GM23338 (cell line): ENCODE data around the gene TTC1. TPM values are rescaled to one million over a fixed set of nuclear protein-coding genes. Genes with fewer than 3 reads are reported as not detected.

Experiments used
- ATAC-seq: fragments of 200-7000 bp; cut with Tn5 transposase; 3 replicates; pipeline ENCODE4 v1.9.1; 2020
- DNase-seq: peaks from one replicate; pipeline ENCODE4 v3.0.0-alpha.2; 2015; ENCODE audit warnings: low spot score
- H2AFZ ChIP-seq: fragments of 200-600 bp; sonication (generic); 2 replicates; pipeline ENCODE4 v1.8.0; 2016; ENCODE audit warnings: antibody characterized with exemption, mild to moderate bottlenecking, moderate library complexity
- H3F3A ChIP-seq: fragments of 200-600 bp; sonication (generic); replicated peaks from 2 replicates; pipeline ENCODE4 v1.8.0; 2017; ENCODE audit warnings: antibody characterized with exemption, mixed run types, low read depth
- H3K27ac ChIP-seq: fragments of 200-600 bp; sonication (generic); 2 replicates; pipeline ENCODE4 v1.6.1; 2016; ENCODE audit warnings: low read depth
- H3K27me3 ChIP-seq: fragments of 200-600 bp; sonication (generic); 2 replicates; pipeline ENCODE4 v1.8.0; 2016; ENCODE audit warnings: mild to moderate bottlenecking, mixed run types, moderate library complexity; ENCODE audit not compliant: insufficient read depth
- H3K36me3 ChIP-seq: fragments of 200-600 bp; sonication (generic); 2 replicates; pipeline ENCODE4 v1.8.0; 2016; ENCODE audit warnings: mild to moderate bottlenecking; ENCODE audit not compliant: insufficient read depth
- H3K4me1 ChIP-seq: fragments of 200-600 bp; sonication (generic); 2 replicates; pipeline ENCODE4 v1.8.0; 2016; ENCODE audit warnings: mild to moderate bottlenecking, moderate library complexity; ENCODE audit not compliant: insufficient read depth
- H3K4me2 ChIP-seq: fragments of 200-600 bp; sonication (generic); 2 replicates; pipeline ENCODE4 v1.7.1; 2017; ENCODE audit warnings: mixed run types
- H3K4me3 ChIP-seq: fragments of 200-600 bp; sonication (generic); 2 replicates; pipeline ENCODE4 v1.6.1; 2016; ENCODE audit warnings: mixed run types
- H3K79me2 ChIP-seq: fragments of 200-600 bp; sonication (generic); replicated peaks from 2 replicates; pipeline ENCODE4 v1.8.0; 2017; ENCODE audit warnings: mild to moderate bottlenecking; ENCODE audit not compliant: insufficient read depth
- H3K9me2 ChIP-seq: fragments of 200-600 bp; sonication (generic); 2 replicates; pipeline ENCODE4 v1.8.0; 2017; ENCODE audit not compliant: insufficient read depth
- H4K20me1 ChIP-seq: fragments of 200-600 bp; sonication (generic); replicated peaks from 2 replicates; pipeline ENCODE4 v1.8.0; 2017; ENCODE audit warnings: mild to moderate bottlenecking; ENCODE audit not compliant: insufficient read depth
- H3K27ac Mint-ChIP-seq: 2 replicates; pipeline ENCODE4 v1.8.0; 2020; ENCODE audit warnings: inconsistent platforms, mild to moderate bottlenecking, moderate library complexity, mixed read lengths
- H3K27me3 Mint-ChIP-seq: 3 replicates; pipeline ENCODE4 v1.8.0; 2022; ENCODE audit warnings: low read depth, mild to moderate bottlenecking, moderate library complexity, mixed read lengths, inconsistent platforms; ENCODE audit not compliant: insufficient read depth, poor library complexity
- H3K36me3 Mint-ChIP-seq: 3 replicates; pipeline ENCODE4 v1.8.0; 2021; ENCODE audit warnings: low read depth, mild to moderate bottlenecking, inconsistent platforms, moderate library complexity, mixed read lengths
- H3K4me1 Mint-ChIP-seq: 3 replicates; pipeline ENCODE4 v1.8.0; 2020; ENCODE audit warnings: mild to moderate bottlenecking, inconsistent platforms, mixed read lengths
- H3K4me3 Mint-ChIP-seq: 3 replicates; pipeline ENCODE4 v1.8.0; 2021; ENCODE audit warnings: moderate library complexity, mild to moderate bottlenecking, inconsistent platforms, mixed read lengths
- H3K9me3 Mint-ChIP-seq: 3 replicates; pipeline ENCODE4 v1.8.0; 2020; ENCODE audit warnings: moderate library complexity, mild to moderate bottlenecking, inconsistent platforms, mixed read lengths
- CREB1 ChIP-seq: fragments of 250-450 bp; sonication (Bioruptor Pico); IDR thresholded peaks from 2 replicates; pipeline ENCODE4 v1.5.0; 2020; ENCODE audit warnings: low read depth, mild to moderate bottlenecking, moderate library complexity
- EZH2phosphoT487 ChIP-seq: fragments of 200-600 bp; sonication (generic); IDR thresholded peaks from one replicate; pipeline ENCODE4 v1.8.1; 2018; ENCODE audit warnings: antibody characterized with exemption; ENCODE audit not compliant: unreplicated experiment
- STAT1 ChIP-seq: IDR thresholded peaks from one replicate; pipeline ENCODE4 v1.6.1; 2016; ENCODE audit warnings: antibody characterized with exemption; ENCODE audit not compliant: unreplicated experiment
- ZNF114 ChIP-seq: fragments of 250-450 bp; sonication (Bioruptor Pico); IDR thresholded peaks from 2 replicates; pipeline ENCODE4 v1.5.0; 2020; ENCODE audit warnings: mild to moderate bottlenecking, moderate library complexity
- polyA plus RNA-seq: library from polyadenylated mRNA; unstranded; fragments of >200 nt; fragmentation: Nextera tagmentation; extraction: Ambion mirVana; gene quantifications from 2 replicates; pipeline ENCODE4 v1.2.1, GENCODE V29; 2016
- total RNA-seq: library from RNA; depleted of rRNA; stranded (reverse); fragments of >200 nt; shearing (Covaris generic); gene quantifications from 2 replicates; pipeline ENCODE4 v1.2.3, GENCODE V29; 2014
- TF ChIP-seq, protein P1 (sequence below): fragments of 250-450 bp; sonication (Bioruptor Pico); IDR thresholded peaks from 2 replicates; pipeline ENCODE4 v1.5.0; 2020; ENCODE audit warnings: mild to moderate bottlenecking, moderate library complexity
- TF ChIP-seq, protein P2 (sequence below): IDR thresholded peaks from one replicate; pipeline ENCODE4 v1.6.1; 2018; ENCODE audit warnings: antibody characterized with exemption; ENCODE audit not compliant: unreplicated experiment
- TF ChIP-seq, protein P3 (sequence below), 2 experiments: fragments of 200-600 bp in 1 of 2; sonication (generic) in 1 of 2; conservative IDR thresholded peaks; 2 replicates each; pipeline versions ENCODE4 v1.5.1 to v1.6.1; 2016 to 2017; ENCODE audit warnings: antibody characterized with exemption in 2 of 2, low read depth in 2 of 2, mild to moderate bottlenecking in 2 of 2, moderate library complexity in 1 of 2
- TF ChIP-seq, protein P4 (sequence below): IDR thresholded peaks from 2 replicates; pipeline ENCODE4 v1.6.1; 2016; ENCODE audit warnings: antibody characterized with exemption

The TTC1 gene
- total and polyA plus RNA-seq, 2 experiments from 2014 or later, result 48.9 to 131 TPM

DNA sequence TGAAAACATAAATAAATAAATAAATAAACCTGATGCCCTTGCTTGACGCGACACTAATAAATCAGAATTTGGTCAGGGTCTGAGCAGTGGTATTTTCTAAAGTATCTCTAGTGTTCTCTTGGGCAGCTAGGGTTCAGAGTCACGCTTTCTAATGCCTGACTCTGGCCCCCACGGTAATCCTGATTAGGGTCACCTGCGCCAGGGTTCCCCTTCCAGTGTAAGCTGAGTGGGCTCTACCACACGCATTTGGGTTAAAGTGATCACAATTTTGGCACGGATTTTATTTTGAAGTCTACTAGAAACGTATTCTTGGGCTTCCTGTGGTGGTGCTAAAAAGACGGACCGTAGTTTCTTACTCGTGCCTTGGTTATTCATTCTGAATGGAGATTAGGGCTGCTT is 651 bp downstream of the TTC1 start (continued):
- TF ChIP-seq, protein P1, sequence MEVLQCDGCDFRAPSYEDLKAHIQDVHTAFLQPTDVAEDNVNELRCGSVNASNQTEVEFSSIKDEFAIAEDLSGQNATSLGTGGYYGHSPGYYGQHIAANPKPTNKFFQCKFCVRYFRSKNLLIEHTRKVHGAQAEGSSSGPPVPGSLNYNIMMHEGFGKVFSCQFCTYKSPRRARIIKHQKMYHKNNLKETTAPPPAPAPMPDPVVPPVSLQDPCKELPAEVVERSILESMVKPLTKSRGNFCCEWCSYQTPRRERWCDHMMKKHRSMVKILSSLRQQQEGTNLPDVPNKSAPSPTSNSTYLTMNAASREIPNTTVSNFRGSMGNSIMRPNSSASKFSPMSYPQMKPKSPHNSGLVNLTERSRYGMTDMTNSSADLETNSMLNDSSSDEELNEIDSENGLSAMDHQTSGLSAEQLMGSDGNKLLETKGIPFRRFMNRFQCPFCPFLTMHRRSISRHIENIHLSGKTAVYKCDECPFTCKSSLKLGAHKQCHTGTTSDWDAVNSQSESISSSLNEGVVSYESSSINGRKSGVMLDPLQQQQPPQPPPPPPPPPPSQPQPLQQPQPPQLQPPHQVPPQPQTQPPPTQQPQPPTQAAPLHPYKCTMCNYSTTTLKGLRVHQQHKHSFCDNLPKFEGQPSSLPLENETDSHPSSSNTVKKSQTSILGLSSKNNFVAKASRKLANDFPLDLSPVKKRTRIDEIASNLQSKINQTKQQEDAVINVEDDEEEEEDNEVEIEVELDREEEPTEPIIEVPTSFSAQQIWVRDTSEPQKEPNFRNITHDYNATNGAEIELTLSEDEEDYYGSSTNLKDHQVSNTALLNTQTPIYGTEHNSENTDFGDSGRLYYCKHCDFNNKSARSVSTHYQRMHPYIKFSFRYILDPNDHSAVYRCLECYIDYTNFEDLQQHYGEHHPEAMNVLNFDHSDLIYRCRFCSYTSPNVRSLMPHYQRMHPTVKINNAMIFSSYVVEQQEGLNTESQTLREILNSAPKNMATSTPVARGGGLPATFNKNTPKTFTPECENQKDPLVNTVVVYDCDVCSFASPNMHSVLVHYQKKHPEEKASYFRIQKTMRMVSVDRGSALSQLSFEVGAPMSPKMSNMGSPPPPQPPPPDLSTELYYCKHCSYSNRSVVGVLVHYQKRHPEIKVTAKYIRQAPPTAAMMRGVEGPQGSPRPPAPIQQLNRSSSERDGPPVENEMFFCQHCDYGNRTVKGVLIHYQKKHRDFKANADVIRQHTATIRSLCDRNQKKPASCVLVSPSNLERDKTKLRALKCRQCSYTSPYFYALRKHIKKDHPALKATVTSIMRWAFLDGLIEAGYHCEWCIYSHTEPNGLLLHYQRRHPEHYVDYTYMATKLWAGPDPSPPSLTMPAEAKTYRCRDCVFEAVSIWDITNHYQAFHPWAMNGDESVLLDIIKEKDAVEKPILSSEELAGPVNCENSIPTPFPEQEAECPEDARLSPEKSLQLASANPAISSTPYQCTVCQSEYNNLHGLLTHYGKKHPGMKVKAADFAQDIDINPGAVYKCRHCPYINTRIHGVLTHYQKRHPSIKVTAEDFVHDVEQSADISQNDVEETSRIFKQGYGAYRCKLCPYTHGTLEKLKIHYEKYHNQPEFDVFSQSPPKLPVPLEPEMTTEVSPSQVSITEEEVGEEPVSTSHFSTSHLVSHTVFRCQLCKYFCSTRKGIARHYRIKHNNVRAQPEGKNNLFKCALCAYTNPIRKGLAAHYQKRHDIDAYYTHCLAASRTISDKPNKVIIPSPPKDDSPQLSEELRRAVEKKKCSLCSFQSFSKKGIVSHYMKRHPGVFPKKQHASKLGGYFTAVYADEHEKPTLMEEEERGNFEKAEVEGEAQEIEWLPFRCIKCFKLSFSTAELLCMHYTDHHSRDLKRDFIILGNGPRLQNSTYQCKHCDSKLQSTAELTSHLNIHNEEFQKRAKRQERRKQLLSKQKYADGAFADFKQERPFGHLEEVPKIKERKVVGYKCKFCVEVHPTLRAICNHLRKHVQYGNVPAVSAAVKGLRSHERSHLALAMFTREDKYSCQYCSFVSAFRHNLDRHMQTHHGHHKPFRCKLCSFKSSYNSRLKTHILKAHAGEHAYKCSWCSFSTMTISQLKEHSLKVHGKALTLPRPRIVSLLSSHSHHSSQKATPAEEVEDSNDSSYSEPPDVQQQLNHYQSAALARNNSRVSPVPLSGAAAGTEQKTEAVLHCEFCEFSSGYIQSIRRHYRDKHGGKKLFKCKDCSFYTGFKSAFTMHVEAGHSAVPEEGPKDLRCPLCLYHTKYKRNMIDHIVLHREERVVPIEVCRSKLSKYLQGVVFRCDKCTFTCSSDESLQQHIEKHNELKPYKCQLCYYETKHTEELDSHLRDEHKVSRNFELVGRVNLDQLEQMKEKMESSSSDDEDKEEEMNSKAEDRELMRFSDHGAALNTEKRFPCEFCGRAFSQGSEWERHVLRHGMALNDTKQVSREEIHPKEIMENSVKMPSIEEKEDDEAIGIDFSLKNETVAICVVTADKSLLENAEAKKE, result no peak
- no peak for TF ChIP-seq CREB1

DNA sequence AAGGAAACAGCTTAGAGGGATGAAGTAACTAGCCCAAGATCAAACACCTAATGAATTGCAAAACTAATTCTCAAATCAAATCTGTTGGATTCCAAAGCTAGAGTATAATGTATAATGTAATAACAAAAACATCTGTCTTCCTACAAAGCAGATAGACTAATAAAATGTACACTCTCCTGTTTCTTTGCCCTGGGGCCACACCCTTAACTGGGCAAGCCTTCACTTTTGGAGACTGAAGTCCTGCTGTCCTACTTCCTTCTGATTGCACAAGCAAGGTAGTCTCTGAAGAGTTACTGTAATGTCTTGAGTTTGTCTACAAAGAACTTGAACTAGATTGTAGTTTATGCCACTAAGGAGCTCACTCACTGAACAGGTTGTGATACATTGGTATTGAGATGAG is 2.5 kb downstream of the TTC1 start:
- Histone ChIP-seq H3K27me3 (no peaks in the 10 kb centered on the region), H3K4me2 (no peak overlapping the region), H4K20me1 (peaks cover 12% of the 10 kb centered on the region; the same call in 1 of the 2 replicates), H3K4me1 (peaks cover 3% of the 10 kb centered on the region; the same call in 1 of the 2 replicates), H3K4me3 (no peak overlapping the region), H3K27ac (no peak overlapping the region), H3F3A (no peaks in the 10 kb centered on the region), H2AFZ (no peak overlapping the region), H3K36me3 (peaks cover 30% of the 10 kb centered on the region; the same call in 1 of the 2 replicates), H3K79me2 (peaks cover 49% of the 10 kb centered on the region), H3K9me2 (no peaks in the 10 kb centered on the region)
- Mint-ChIP-seq H3K4me1 (peaks cover 10% of the 10 kb centered on the region), H3K9me3 (no peaks in the 10 kb centered on the region), H3K36me3 (peaks cover 42% of the 10 kb centered on the region), H3K27ac (no peak overlapping the region), H3K4me3 (no peak overlapping the region), H3K27me3 (peaks cover 2% of the 10 kb centered on the region)
- DNase-seq, result no peak
- ATAC-seq, result no peak
- TF ChIP-seq, protein P2, sequence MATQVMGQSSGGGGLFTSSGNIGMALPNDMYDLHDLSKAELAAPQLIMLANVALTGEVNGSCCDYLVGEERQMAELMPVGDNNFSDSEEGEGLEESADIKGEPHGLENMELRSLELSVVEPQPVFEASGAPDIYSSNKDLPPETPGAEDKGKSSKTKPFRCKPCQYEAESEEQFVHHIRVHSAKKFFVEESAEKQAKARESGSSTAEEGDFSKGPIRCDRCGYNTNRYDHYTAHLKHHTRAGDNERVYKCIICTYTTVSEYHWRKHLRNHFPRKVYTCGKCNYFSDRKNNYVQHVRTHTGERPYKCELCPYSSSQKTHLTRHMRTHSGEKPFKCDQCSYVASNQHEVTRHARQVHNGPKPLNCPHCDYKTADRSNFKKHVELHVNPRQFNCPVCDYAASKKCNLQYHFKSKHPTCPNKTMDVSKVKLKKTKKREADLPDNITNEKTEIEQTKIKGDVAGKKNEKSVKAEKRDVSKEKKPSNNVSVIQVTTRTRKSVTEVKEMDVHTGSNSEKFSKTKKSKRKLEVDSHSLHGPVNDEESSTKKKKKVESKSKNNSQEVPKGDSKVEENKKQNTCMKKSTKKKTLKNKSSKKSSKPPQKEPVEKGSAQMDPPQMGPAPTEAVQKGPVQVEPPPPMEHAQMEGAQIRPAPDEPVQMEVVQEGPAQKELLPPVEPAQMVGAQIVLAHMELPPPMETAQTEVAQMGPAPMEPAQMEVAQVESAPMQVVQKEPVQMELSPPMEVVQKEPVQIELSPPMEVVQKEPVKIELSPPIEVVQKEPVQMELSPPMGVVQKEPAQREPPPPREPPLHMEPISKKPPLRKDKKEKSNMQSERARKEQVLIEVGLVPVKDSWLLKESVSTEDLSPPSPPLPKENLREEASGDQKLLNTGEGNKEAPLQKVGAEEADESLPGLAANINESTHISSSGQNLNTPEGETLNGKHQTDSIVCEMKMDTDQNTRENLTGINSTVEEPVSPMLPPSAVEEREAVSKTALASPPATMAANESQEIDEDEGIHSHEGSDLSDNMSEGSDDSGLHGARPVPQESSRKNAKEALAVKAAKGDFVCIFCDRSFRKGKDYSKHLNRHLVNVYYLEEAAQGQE, result no peak
- no peak for TF ChIP-seq ZNF114 (CRISPR knock-in tag)
- TF ChIP-seq EZH2phosphoT487, result no peak
- TF ChIP-seq, protein P3, sequence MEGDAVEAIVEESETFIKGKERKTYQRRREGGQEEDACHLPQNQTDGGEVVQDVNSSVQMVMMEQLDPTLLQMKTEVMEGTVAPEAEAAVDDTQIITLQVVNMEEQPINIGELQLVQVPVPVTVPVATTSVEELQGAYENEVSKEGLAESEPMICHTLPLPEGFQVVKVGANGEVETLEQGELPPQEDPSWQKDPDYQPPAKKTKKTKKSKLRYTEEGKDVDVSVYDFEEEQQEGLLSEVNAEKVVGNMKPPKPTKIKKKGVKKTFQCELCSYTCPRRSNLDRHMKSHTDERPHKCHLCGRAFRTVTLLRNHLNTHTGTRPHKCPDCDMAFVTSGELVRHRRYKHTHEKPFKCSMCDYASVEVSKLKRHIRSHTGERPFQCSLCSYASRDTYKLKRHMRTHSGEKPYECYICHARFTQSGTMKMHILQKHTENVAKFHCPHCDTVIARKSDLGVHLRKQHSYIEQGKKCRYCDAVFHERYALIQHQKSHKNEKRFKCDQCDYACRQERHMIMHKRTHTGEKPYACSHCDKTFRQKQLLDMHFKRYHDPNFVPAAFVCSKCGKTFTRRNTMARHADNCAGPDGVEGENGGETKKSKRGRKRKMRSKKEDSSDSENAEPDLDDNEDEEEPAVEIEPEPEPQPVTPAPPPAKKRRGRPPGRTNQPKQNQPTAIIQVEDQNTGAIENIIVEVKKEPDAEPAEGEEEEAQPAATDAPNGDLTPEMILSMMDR (conservative IDR thresholded peaks at IDR 0.05; ENCODE audit: low read depth in 2 of 2), result no peak
- TF ChIP-seq, protein P4, sequence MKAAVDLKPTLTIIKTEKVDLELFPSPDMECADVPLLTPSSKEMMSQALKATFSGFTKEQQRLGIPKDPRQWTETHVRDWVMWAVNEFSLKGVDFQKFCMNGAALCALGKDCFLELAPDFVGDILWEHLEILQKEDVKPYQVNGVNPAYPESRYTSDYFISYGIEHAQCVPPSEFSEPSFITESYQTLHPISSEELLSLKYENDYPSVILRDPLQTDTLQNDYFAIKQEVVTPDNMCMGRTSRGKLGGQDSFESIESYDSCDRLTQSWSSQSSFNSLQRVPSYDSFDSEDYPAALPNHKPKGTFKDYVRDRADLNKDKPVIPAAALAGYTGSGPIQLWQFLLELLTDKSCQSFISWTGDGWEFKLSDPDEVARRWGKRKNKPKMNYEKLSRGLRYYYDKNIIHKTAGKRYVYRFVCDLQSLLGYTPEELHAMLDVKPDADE, result no peak
- no peak for TF ChIP-seq STAT1
